T-helper 2 cell (primary cell): ENCODE measurements around the gene CD74.

ENCODE experiments used
- DNase-seq, 5 experiments: peaks; one replicate each; pipeline versions ENCODE4 v3.0.0 to v3.0.0-alpha.2; 2012 to 2022

The CD74 gene

DNA sequence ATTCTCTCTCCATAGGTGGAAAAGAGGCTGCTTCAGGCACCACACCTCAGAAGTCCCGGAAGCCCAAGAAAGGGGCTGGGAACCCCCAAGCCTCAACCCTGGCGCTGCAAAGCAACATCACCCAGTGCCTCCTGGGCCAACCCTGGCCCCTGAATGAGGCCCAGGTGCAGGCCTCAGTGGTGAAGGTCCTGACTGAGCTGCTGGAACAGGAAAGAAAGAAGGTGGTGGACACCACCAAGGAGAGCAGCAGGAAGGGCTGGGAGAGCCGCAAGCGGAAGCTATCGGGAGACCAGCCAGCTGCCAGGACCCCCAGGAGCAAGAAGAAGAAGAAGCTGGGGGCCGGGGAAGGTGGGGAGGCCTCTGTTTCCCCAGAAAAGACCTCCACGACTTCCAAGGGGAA, 16.4 kb downstream of the CD74 start:
- no peak for DNase-seq

DNA sequence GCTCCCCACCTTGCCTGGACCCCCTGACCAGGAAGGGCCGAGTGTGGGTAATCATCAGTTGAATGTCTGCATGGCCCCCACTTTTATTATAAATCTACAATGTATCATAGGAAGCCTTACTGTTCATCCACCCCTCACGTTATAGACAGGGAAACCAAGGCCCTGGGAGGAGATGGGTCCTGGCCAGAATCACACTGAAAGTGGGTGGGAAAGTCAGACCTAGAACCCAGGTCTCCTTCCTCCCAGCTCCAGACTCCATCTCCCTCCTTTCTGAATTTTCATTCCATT, 17.1 kb downstream of the CD74 start:
- DNase-seq, result no peak

DNA sequence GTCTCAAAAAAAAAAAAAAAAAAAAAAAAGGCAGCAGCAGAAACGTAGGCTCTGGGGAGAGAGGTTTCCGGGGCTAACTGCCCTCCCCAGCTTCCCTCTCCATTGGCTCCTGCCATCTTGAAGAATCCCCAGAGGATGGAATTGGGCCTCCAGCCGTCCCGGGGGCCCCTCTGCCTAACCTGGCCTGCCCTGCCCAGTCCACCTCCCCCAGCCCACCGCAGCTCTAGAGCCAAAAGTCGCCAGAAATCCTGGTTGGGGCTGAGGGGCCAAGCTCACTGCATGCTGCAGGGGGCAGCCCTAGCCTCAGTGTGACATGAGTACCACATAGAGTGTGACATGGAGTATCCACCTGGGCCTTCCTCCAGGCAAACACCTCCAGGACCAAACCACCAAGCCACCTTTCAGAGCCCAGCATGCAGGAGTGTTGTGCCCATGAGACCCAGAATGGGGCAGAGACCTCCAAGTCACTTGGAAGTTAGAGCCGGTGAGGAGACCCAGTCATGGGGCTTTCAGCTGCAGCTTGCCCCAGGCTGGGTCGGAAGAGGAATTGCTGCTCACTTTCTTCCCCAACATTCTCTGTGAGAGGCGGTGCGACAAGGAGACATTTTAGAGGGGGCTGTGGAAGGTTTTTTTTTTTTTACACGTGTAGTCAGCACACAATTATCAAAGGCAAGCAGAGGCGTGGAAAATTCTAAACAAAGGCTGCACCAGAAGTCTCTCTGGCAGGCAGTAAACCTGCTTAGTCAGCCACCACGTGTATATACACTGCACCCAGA, 17.6 kb downstream of the CD74 start:
- DNase-seq, result no peak

DNA sequence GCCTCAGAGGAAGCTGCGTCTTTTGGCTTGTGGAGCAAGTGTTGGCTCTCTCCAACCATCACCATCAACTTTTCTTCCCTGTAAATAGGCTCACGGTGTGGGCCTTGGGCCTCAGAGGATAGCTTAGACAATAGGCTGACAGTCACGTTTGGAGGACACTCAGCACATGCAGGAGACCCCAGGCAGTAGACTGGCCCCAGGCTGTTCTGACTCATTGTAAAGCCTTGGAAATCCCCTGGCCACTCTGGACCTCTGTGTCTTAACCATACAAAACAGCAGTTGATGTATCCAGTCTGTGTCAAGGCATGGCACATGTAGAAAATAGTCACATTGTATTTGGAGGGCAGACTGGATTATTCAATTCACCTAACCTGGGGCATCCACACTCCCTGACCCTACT, 18.6 kb downstream of the CD74 start:
- DNase-seq, result no peak

DNA sequence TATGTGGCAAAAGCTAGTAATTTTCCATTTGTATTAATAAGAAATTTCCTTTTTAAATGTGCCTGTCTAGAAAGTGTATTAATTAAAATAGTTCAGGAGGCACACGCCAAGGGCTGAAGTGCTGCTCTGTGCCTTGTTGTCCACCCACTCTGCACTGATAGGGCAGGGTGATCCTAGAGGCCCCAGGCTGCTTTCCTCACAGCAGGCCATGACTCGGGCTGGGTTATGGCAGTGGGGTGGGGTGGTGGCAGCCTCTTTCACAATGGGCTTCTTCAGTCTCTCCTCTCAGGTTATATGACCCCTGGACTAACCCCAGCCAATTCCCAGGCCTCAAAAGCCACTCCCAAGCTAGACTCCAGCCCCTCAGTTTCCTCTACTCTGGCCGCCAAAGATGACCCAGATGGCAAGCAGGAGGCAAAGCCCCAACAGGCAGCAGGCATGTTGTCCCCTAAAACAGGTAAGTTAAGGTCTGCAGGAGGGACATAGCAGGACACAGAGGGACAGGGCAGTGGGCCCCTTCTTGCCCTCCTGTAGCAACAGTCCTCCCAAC, 19.5 kb downstream of the CD74 start:
- DNase-seq, result no peak

DNA sequence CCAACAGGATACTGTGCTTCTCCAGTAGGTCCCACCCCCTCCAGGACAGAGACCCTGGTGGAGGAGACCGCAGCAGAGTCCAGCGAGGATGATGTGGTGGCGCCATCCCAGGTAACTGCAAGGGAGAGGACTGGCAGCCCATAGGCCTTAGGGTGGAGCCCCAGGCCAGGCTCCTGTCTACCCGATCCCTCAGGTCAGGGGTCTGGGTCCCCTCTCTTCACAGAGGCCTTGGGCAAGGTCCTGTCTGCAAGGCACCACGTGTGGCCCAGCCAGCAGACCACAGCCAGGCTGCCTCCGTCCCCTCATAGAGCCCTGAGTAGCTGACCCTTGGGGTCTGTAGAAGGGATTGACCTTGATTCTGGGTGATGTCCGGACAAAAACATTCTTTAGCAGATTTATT, 20.0 kb downstream of the CD74 start:
- DNase-seq, result no peak

DNA sequence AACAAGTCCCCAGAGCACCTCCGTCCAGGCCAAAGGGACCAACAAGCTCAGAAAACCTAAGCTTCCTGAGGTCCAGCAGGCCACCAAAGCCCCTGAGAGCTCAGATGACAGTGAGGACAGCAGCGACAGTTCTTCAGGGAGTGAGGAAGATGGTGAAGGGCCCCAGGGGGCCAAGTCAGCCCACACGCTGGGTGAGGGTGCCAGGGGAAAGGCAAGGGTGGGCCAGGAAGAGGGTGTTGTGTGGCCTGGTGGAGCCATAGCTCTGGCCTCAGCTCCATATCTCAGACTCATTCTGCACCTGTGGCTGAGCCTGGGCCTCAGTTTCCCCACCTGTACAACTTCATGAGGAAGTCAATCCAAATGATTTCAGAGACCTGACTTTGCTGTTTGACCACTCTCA, 20.7 kb downstream of the CD74 start:
- no peak for DNase-seq

DNA sequence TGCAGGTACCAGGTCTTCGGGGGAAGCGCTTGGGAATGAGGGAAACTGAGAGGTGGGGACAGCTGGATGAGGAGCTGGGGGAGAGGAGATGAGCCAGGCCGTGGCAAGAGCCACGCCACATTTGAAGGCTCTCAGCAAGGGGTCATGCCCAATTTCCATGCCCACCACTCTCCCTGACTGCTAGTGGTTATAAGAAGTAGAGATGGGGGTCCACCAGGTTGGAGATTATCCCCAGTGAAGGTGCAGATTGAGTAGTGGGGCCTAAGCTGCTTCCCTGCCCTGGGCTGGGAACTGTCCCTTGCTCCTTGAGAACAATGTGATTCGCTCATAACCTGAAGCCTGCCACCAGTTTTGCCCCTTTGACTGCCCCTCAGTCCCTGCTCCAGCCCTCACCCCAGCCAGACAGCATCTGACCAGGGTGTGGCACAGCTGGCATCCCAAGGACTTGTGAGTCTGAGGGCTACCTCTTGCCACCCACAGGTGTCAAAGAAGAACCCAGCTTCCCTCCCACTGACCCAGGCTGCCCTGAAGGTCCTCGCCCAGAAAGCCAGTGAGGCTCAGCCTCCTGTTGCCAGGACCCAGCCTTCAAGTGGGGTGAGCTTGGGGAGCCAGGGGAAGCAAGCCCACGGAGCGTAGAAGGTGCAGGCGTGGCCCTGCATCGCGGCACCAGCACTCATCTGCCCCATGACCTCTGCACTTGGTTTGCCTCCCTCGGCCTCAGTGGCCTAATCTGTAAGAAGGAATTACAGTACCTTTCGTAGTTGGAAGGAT, 21.5 kb downstream of the CD74 start:
- DNase-seq, result no peak

DNA sequence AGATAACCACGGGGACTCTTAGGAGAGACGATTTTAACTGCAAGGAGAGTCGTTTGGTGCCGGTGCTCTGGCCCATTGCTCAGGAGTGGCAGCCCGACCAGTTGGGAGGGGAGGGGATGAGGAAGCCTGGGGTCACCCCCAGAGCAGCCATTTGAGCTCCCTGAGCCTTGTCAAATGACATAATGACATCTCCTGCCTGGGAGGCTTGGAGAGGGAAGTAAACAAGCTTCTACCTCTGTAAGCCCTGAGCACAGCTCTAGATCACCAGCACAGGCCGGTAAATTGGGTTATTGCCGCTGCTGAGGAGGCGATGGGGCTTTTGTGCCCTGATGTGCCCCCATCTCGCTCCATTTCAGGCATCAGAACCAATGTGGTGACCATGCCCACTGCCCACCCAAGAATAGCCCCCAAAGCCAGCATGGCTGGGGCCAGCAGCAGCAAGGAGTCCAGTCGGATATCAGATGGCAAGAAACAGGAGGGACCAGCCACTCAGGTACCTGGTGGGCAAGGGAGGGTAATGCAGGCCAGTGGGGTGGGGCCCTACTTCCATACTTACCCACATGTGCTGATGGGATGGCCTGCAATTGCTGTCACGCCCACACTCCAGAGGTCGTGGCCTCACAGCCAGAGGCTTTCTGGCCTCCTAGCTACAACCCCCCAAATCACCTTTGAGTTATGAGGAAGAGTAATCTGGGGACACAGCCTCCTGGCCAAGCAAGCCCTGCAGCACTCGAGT, 23.0 kb downstream of the CD74 start:
- DNase-seq, result no peak

DNA sequence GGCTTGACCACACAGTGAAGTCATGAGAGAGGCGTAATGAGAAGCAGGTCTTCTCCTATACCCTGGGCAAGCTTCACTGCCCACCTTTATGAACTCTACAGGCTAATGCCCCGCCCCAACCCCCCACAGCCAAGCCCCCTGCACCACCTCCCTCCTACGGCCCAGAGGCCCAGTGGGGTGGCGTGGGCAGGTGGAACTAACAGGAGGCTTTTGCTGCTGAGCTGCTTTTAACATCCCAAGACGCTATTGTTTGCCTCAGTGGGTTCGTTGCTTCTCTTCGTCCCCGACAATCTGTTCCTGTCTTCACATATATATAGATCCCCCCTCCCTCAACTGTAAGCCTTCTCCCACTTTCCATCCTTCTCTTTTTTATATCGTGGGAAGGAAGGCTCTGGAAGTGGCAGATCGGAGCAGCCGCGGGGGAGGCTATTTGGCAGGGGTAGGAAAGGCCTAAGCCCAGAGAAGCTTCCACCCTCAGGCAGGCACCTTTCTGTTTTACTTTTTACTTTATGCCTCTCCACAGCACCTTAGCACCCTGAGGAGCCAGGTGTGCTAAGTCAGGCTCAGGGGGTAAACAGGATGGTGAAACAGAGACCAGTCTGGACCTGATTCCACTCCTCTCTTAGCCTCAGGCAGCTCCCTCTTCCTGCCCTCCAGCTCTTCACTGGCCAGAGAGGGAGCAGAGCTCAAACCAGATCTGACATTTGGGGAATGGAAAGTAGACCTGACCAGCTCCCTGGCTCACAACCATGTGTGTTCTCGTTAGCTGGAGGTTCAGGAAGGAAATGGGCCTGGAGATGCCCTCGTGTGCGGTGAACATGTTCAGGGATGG, 26.5 kb downstream of the CD74 start:
- no peak for DNase-seq

DNA sequence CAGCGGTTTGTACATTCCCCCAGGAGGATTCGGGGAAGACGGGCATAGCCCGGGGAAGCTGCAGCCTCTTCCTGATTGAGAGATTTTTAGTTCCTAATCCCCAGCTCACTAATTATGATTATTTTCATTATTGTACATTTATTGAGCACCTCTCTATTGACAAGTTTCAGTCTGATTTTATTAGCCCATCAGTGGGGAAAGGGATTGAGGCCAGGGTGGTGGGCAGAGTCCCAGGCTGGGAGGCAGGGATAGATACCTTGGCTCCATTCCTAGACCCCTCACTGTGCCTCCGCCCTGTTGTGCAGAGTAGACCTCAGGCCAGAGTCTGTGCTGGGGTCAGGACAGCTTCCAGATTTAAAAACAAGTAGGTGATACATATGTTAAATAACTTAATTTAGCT, 28.0 kb downstream of the CD74 start:
- DNase-seq, result no peak

DNA sequence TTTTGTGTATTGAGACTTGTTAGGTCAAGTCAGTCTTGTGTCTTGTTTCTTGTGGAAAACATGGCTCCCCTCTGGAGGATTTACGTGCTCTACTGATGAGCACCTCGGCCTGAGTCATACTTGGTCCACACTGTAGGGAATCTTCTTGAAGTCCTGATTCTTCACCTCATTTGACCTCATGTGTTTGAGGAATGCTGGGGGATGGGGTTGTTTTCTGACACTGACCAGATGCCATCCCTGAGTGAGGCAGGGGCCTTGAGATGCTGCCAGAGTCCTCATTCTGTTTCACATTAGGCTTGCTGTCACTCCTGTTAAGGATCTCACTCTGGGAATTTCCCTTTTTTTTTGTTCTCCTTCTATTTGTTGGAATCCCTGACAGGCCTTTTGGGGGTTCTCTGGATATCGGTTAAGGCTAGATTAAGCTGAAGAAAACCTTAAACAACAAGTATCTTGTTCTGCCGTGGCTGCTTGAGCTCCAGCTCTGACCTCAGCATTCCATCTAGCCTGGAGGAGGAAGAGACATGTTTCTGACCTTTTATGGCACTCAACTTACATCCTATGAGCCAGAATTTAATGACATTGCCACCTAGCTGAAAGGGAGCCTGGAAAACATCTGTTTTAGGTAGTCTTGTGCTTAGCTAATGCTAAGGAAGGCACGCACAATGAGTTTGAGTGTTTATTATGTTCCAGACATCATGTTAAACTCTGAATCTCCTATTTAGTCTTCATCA, 34.6 kb downstream of the CD74 start:
- DNase-seq, result no peak

DNA sequence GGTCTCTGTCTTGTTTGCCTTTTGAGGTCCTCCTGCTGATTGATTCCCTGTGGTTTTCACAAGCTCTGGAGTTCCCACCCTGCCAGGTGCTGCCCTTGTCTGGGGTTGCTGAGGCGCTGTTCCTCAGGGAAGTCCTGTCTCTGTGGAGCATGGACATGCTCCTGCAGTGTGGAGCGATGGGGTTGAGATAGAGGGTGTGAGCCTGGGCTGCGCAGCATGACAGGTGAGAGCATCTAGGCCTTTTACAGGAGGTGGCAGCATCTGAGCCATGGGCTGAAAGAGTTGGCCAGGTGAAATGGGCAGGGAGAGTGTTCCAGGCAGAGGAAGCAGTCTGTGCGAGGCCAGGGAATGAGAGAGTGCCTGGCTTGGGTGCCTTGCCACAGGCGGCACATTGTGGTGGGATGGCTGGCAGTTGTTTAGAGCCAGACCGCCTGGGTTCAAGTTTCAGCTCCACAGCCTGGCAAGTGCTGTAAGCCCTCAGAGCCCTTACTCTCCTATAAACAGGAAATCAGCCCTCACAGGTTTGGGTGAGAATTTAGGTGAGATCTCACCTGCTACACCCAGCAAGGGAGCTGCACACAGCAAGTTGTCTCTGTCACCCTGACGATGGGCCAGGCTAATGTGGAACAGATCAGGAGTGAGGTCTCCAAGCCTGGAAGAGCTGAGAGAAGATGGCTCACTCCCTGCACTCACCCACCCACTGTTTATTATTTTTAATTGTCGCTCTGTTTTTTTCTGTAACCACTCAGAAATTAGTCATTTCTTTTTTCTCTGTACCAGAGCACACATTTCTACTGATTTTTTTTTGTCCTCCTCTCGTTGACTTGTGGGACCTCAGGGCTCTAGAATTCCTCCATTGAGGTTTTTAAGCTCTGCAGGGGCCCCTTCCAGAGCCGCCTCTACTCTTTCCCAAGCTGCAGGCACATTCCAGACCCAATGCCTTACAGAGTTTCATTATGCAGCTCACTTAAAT, 35.6 kb downstream of the CD74 start:
- DNase-seq, result peak in 1 of 5 experiments; percentile 40

DNA sequence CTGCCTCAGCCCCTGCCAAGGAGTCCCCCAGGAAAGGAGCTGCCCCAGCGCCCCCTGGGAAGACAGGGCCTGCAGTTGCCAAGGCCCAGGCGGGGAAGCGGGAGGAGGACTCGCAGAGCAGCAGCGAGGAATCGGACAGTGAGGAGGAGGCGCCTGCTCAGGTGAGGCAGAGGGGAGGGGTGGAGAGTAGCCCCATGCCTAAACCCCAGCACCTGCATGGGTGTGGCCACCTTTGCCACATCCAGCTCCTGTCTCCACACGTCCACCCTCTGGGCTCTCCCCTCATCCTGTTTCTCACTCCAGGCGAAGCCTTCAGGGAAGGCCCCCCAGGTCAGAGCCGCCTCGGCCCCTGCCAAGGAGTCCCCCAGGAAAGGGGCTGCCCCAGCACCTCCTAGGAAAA, 38.1 kb downstream of the CD74 start:
- no peak for DNase-seq

DNA sequence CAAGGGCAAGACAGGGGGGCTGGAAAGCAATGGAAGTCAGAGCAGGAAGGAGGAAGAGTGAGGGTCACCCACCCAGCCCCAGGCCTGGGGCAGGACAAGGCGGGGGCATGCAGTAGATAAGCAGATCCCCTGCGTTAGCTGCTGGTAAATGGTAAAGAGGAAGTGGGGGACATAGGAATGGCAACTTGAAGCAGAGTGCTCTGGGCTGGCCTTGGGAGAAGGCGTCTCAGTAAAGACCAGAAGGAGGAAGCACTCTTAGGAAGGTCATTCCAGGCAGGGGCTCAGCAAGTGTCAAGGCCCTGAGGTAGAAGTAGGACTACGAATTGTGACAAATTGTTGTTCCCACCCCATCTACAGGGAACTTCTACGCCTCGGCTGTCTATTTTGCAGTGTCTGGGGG, 40.1 kb downstream of the CD74 start:
- no peak for DNase-seq

DNA sequence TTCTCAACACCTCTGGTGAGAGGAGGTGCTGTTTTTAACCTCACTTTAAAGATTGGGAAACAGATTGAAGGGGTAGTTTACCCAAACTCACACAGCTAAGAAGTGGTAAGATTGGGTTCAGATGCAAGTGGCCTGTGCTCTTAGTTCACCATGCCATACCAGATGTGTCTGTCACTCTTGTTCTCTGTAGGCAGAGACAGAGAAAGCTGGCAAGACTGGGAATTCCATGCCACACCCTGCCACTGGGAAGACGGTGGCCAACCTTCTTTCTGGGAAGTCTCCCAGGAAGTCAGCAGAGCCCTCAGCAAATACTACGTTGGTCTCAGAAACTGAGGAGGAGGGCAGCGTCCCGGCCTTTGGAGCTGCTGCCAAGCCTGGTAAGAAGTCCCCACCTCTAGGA, 44.2 kb downstream of the CD74 start:
- peak in 1 of 5 experiments; percentile 66 for DNase-seq

DNA sequence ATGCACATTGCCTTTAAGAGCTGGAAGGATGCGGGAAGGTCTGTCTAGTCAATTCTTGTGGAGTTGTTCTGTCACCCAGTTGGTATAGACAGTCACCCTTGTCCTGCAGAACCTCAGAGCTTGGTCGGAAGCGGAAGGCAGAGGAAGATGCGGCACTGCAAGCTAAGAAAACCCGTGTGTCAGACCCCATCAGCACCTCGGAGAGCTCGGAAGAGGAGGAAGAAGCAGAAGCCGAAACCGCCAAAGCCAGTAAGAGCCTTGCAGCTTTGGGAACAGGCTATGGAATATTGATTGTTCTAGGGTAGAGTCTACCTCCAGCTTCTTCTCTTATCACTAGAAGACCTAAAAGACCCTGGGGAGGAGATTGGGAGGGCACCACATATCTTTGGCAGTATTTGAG, 48.7 kb downstream of the CD74 start:
- no peak for DNase-seq

DNA sequence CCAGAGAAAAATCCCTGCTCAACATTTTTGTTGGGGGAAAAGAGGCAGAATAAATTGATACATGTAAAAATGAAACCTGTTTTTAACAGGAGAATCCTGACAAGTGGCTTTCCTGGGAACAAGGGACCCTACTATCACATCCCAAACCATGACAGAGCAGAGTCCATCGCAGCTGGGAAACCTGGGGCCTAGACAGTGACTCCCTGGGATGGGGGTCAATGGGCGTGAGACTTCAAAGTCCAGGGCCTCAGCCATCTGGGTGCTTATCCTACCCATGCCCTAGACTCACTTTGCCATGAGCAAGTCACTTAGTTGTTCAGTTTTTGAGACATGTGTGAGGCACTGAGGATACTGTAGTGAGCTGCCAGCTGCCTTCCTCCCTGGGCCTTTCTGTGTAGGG, 49.5 kb downstream of the CD74 start:
- no peak for DNase-seq

DNA sequence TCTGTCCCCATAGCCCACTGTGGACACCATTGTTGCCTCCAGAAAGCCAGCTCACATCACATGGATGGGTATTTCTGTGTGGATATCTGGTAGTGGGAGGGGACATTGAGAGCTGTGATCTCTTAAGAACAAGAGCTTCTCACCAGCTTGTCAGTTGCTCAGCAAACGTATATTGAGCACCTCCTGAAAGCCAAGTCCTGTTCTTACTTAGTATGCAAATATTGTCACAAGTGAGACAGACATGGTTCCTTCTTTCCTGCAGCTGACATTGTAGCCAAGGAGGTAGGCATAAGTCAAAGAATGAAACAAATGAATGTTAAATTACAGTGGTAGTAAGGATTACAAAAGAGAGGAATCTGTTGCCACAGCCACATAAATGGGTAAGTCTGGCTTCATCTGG, 51.4 kb downstream of the CD74 start:
- DNase-seq, result no peak

DNA sequence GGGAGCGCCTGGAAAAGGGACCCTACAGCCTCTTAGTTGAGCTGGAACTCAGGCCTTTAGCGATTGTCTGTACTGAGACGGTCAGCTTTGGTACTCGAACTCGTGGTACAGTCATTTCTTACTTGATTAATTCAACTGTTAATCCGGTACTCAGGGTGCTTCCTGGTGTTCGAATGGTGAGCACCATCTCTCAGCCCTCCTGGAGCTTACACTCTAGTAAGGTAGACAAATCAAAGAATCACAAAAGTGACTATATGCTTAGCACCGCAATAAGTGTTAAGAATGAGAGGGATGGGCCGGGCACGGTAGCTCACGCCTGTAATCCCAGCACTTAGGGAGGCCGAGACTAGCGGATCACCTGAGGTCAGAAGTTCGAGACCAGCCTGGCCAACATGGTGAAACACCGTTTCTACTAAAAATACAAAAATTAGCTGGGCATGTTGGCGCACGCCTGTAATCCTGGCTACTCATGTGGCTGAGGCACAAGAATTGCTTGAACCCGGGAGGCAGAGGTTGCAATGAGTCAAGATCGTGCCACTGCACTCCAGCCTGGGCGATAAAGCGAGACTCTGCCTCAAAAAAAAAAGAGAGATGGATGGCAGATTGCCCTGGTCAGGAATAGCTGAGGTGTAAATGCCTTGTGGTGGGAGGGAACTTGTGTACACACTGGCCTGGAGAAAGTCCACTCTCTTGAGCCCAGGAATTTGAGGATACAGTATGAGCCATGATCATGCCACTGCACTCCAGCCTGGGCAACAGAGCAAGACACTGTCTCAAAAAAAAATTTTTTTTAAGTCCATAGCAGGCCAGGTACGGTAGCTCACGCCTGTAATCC, 54.2 kb downstream of the CD74 start:
- peak in 1 of 5 experiments; percentile 45 for DNase-seq
